HG03558 (cell line): ENCODE results near the gene CDSN.
"Not testable (repeated sequence)": the region's sequence is repeated elsewhere in the genome, so short reads cannot be mapped to it uniquely, and the experiment has no call there.

Experiments used
- ATAC-seq: cut with Tn5 transposase; IDR thresholded peaks from one replicate; pipeline ENCODE4 v1.9.1; 2021; ENCODE audit warnings: moderate number of reproducible peaks; ENCODE audit not compliant: unreplicated experiment; ENCODE audit errors: extremely low read depth

Gene CDSN

GRCh38 chr6:31120151-31120915 is at the start of gene CDSN:
Gene CDSN, minus strand, starts transcription at chr6:31120446. Its CDS starts 27 bp downstream, at chr6:31120419.
- ATAC-seq, result no peak

- no peak for ATAC-seq
Observed at GRCh38 chr6:31169123-31169857, 49.0 kb upstream of the CDSN start.

- no peak for ATAC-seq
Observed at GRCh38 chr6:31168606-31169005, 48.4 kb upstream of the CDSN start.

GRCh38 chr6:31165986-31166385 is 45.7 kb upstream of the CDSN start:
- ATAC-seq, result no peak

- ATAC-seq, result not testable (repeated sequence)
Observed at GRCh38 chr6:31165064-31165832, 45.0 kb upstream of the CDSN start.

GRCh38 chr6:31164475-31165063 is 44.3 kb upstream of the CDSN start:
- not testable (repeated sequence) for ATAC-seq

GRCh38 chr6:31163922-31164321 is 43.7 kb upstream of the CDSN start:
- ATAC-seq, result no peak

GRCh38 chr6:31162463-31163165 is 42.4 kb upstream of the CDSN start:
- ATAC-seq, result no peak

GRCh38 chr6:31161216-31162126 is 41.2 kb upstream of the CDSN start:
- ATAC-seq, result no peak

GRCh38 chr6:31158863-31159855 is 38.9 kb upstream of the CDSN start:
- ATAC-seq, result no peak

GRCh38 chr6:31158140-31158862 is 38.1 kb upstream of the CDSN start, which contains the start of gene TCF19:
Gene TCF19, plus strand, starts transcription at chr6:31158589. Its CDS starts 881 bp downstream, at chr6:31159470.
- ATAC-seq, result peak; percentile 45

GRCh38 chr6:31157513-31158139 is 37.4 kb upstream of the CDSN start, which contains the start of gene CCHCR1:
Gene CCHCR1, minus strand, starts transcription at chr6:31157802. Its CDS starts 202 bp downstream, at chr6:31157600.
- ATAC-seq, result no peak

- ATAC-seq, result no peak
Observed at GRCh38 chr6:31156641-31157040, 36.4 kb upstream of the CDSN start.

- no peak for ATAC-seq
Observed at GRCh38 chr6:31154436-31154835, 34.2 kb upstream of the CDSN start.

- ATAC-seq, result no peak
Observed at GRCh38 chr6:31152781-31153180, 32.5 kb upstream of the CDSN start.

- no peak for ATAC-seq
Observed at GRCh38 chr6:31149827-31150447, 29.7 kb upstream of the CDSN start.
